H1 (cell line): ENCODE measurements around the gene THAP12. TPM values are rescaled to one million over a fixed set of nuclear protein-coding genes. Genes with fewer than 3 reads are reported as not detected.

ENCODE experiments used
- ATF2 ChIP-seq: IDR thresholded peaks from 2 replicates; pipeline ENCODE4 v1.6.1; 2012; ENCODE audit warnings: low read length, inconsistent platforms
- ATF3 ChIP-seq: IDR thresholded peaks from 2 replicates; pipeline ENCODE4 v1.6.1; 2011; ENCODE audit warnings: low read depth, mild to moderate bottlenecking, low read length; ENCODE audit not compliant: insufficient read depth
- CBX8 ChIP-seq: fragments of 300-800, 300-1000 bp; sonication (generic); IDR thresholded peaks from 2 replicates; pipeline ENCODE4 v1.7.1; 2016; ENCODE audit warnings: low read depth, low read length, borderline replicate concordance
- CHD7 ChIP-seq: fragments of 300-600 bp; sonication (generic); IDR thresholded peaks from 2 replicates; pipeline ENCODE4 v1.7.1; 2012; ENCODE audit warnings: low read length, moderate library complexity, mild to moderate bottlenecking, inconsistent platforms; ENCODE audit not compliant: insufficient replicate concordance
- NRF1 ChIP-seq: IDR thresholded peaks from 2 replicates; pipeline ENCODE4 v1.6.1; 2011; ENCODE audit warnings: mild to moderate bottlenecking, low read depth, low read length, improper control_type of control experiment
- RNF2 ChIP-seq: fragments of 200-900, 300-1000 bp; sonication (generic); IDR thresholded peaks from 2 replicates; pipeline ENCODE4 v1.7.1; 2016; ENCODE audit warnings: borderline replicate concordance, low read depth, mild to moderate bottlenecking, antibody characterized with exemption, low read length; ENCODE audit not compliant: poor library complexity, severe bottlenecking; ENCODE audit errors: missing control alignments
- polyA plus RNA-seq, 7 experiments: library from polyadenylated mRNA; depleted of rRNA in 3 of 7; stranded (reverse) in 5 of 7; unstranded in 2 of 7; fragments of >200 nt in 5 of 7; fragments of 200-250 nt in 2 of 7; gene quantifications; 1 replicate in 5 of 7; 2 replicates in 1 of 7; 4 replicates in 1 of 7; pipeline versions ENCODE4 v1.2.1 to v1.2.3, GENCODE V29; 2011 to 2013; ENCODE audit warnings: missing spikeins in 2 of 7, mixed read lengths in 2 of 7
- total RNA-seq: library from RNA; stranded (reverse); fragmentation: NEBNext Ultra II Directional; extraction: Animal tissue kit (Norgen Biotek cat#: 25700); gene quantifications from 2 replicates; pipeline ENCODE4 v1.2.1, GENCODE V29; 2021

The THAP12 gene
- total and polyA plus RNA-seq, 2 of the 8 experiments (the other 6 are each of a cell fraction or from before 2014, with no cell fraction given) = 12.0 to 39.9 TPM

- TF ChIP-seq CHD7 (no peak), ATF3 (no peak), NRF1 (no peak), CBX8 (no peak), ATF2 (no peak), RNF2 (no peak)
- TF ChIP-seq, all 59 proteins: peak for 0
Observed at GRCh38 chr11:76410851-76411357, 30.0 kb upstream of the THAP12 start (continued).
